Suprapubic skin (tissue), 4 donors: ENCODE data around the gene RIN1. TPM values are rescaled to one million over a fixed set of nuclear protein-coding genes. Genes with fewer than 3 reads are reported as not detected.
A peak's percentile ranks its signal among the peaks of the same experiment; 100 is the strongest.

Experiments used
- DNase-seq, 2 donors: peaks; one replicate each; pipeline ENCODE4 v3.0.0-alpha.2; 2019; ENCODE audit warnings: low spot score in 2 of 2
- H3K27ac ChIP-seq: fragments of 200-600 bp; sonication (generic); one replicate; pipeline ENCODE4 v1.5.1; 2019
- H3K27me3 ChIP-seq: fragments of 200-600 bp; sonication (generic); one replicate; pipeline ENCODE4 v1.5.1; 2019
- H3K36me3 ChIP-seq: fragments of 200-600 bp; sonication (generic); one replicate; pipeline ENCODE4 v1.5.1; 2019
- H3K4me1 ChIP-seq: fragments of 200-600 bp; sonication (generic); one replicate; pipeline ENCODE4 v1.5.1; 2019
- H3K4me3 ChIP-seq: fragments of 200-600 bp; sonication (generic); one replicate; pipeline ENCODE4 v1.5.1; 2019; ENCODE audit warnings: mild to moderate bottlenecking
- H3K9me3 ChIP-seq: fragments of 200-600 bp; sonication (generic); one replicate; pipeline ENCODE4 v1.5.1; 2019
- CTCF ChIP-seq, 2 donors: fragments of 200-600 bp in 1 of 2; fragments of 450-650 bp in 1 of 2; sonication (generic) in 1 of 2; IDR thresholded peaks; one replicate each; pipeline ENCODE4 v1.5.1; 2016 to 2019; ENCODE audit warnings: antibody characterized with exemption in 2 of 2, mild to moderate bottlenecking in 1 of 2, moderate library complexity in 1 of 2
- EP300 ChIP-seq: sonication (generic); formaldehyde crosslinking; IDR thresholded peaks from one replicate; pipeline ENCODE4 v1.6.1; 2017; ENCODE audit warnings: antibody characterized with exemption
- POLR2A ChIP-seq, 2 donors: fragments of 450-650 bp; IDR thresholded peaks; one replicate each; pipeline ENCODE4 v1.6.1; 2017; ENCODE audit warnings: antibody characterized with exemption in 2 of 2, mild to moderate bottlenecking in 2 of 2, moderate library complexity in 2 of 2
- POLR2AphosphoS5 ChIP-seq, 3 donors: sonication (generic); formaldehyde crosslinking; IDR thresholded peaks; one replicate each; pipeline ENCODE4 v1.6.1; 2017; ENCODE audit warnings: antibody characterized with exemption in 3 of 3
- WGBS: methylation state at CpG from one replicate; pipeline ENCODE4 v1.1.5; 2018; 5-methylcytosine and 5-hydroxymethylcytosine counted together
- total RNA-seq, 4 donors: library from RNA; depleted of rRNA; stranded (reverse); fragments of >200 nt; gene quantifications; one replicate each; pipeline ENCODE4 v1.1.0, GENCODE V29; 2016

RIN1 gene
- total RNA-seq, 4 donors from 2014 or later: 40.3 to 73.6 (median 60.3) TPM

- Histone ChIP-seq H3K9me3 (no peaks in the 10 kb centered on the region), H3K4me1 (peaks cover 34% of the 10 kb centered on the region), H3K27me3 (peaks cover 32% of the 10 kb centered on the region), H3K36me3 (peaks cover 10% of the 10 kb centered on the region), H3K27ac (peak within 1 kb of the TSS; percentile 77), H3K4me3 (peak within 1 kb of the TSS; percentile 61)
- peak; percentile 99 for DNase-seq
- 0% methylated on average over 19 of the region's 87 CpGs for WGBS
- TF ChIP-seq EP300 (no peak), POLR2A (IDR thresholded peaks at IDR 0.05) (peak; percentile 35 to 87), POLR2AphosphoS5 (IDR thresholded peaks at IDR 0.05) (peak in 2 of 3 donors; percentile 48 to 70)
These were observed 47.3 kb downstream of the RIN1 start, which contains the start of gene YIF1A for GRCh38 chr11:66288671-66289547. YIF1A (minus strand) TSS chr11:66289143; CDS start chr11:66288985, 158 bp downstream.

DNA sequence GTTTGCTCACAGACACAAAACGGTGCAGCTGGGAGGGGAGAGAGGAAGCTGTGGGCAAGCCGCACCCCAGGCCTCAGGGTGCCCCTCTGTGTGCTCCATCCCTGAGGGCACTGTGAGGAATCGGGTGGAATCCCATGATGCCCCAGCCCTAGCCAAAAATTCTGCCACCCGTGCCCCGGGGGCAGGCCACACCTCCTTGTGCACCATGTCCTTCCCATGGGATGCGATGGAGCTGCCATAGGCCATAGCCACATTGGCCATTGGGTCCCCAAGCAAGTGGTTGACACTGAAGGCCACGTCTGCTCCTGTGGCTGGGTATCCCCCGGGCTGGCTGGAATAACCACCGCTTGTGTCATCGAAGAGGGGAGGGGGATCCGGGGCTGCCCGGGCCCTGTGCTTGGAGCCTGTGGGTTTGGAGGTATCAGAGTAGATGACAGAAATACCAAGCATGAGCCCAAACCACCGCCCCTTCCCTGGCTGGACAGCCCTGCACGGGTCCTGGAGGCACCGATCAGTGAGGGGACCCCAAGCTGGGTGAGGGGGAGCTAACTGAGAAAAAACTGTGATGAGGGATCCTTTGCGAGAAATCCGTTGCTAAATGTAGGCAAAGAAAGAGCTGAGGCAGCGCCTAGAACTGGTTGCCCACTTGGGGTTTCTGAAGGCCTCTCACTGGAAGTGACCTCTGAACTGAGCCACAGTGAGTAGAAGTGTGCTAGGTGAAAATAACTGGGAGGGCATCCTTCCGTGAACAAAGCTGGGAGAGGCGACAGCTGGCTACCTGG lies 48.2 kb downstream of the RIN1 start:
- Histone ChIP-seq H3K36me3 (peaks cover 10% of the 10 kb centered on the region), H3K4me1 (peaks cover 34% of the 10 kb centered on the region), H3K4me3 (peak overlapping the region; percentile 61), H3K9me3 (no peaks in the 10 kb centered on the region), H3K27me3 (peaks cover 23% of the 10 kb centered on the region), H3K27ac (peak overlapping the region; percentile 77)
- 32% methylated on average over 13 of the region's 20 CpGs for WGBS
- no peak for TF ChIP-seq EP300
- no peak for TF ChIP-seq POLR2AphosphoS5 (IDR thresholded peaks at IDR 0.05)
- no peak for TF ChIP-seq CTCF (IDR thresholded peaks at IDR 0.05)
- TF ChIP-seq POLR2A (IDR thresholded peaks at IDR 0.05): no peak
- DNase-seq: peak in 1 of 2 donors; percentile 70

- Histone ChIP-seq H3K27me3 (peaks cover 16% of the 10 kb centered on the region), H3K27ac (no peak overlapping the region), H3K36me3 (peaks cover 10% of the 10 kb centered on the region), H3K4me3 (peak overlapping the region; percentile 61), H3K4me1 (peaks cover 40% of the 10 kb centered on the region), H3K9me3 (no peaks in the 10 kb centered on the region)
- 70% methylated on average over 9 of the region's 10 CpGs for WGBS
- TF ChIP-seq CTCF (IDR thresholded peaks at IDR 0.05) (no peak), POLR2AphosphoS5 (IDR thresholded peaks at IDR 0.05) (no peak), POLR2A (IDR thresholded peaks at IDR 0.05) (no peak), EP300 (no peak)
- peak in 1 of 2 donors; percentile 64 for DNase-seq
These were observed 48.9 kb downstream of the RIN1 start for GRCh38 chr11:66287211-66287888.

DNA sequence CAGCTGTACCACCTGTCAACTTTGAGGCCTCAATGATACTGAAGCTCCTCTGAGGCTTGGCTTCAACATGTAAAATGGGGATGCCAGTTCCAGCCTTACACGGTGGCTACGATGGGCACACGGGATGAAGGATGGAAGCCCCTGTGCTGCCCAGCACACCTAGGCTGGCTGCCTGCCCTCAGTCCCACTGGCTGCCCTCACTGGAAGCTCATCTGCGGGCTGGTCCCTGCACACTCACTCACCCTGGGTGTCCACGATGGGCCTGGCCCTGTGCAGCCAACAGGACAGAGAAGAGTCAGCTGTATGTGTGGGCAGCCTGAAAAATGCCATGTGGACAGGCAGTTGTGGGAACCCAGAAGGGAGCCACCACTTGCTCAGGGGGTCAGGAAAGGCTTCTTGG lies 49.5 kb downstream of the RIN1 start:
- Histone ChIP-seq H3K27me3 (peaks cover 10% of the 10 kb centered on the region), H3K9me3 (no peaks in the 10 kb centered on the region), H3K36me3 (peaks cover 10% of the 10 kb centered on the region), H3K27ac (no peak overlapping the region), H3K4me3 (no peak overlapping the region), H3K4me1 (peaks cover 38% of the 10 kb centered on the region)
- TF ChIP-seq CTCF (IDR thresholded peaks at IDR 0.05) (no peak), POLR2AphosphoS5 (IDR thresholded peaks at IDR 0.05) (no peak), POLR2A (IDR thresholded peaks at IDR 0.05) (no peak), EP300 (no peak)
- WGBS: 80% methylated on average over 4 of the region's 5 CpGs
- no peak for DNase-seq

- Histone ChIP-seq H3K27me3 (no peaks in the 10 kb centered on the region), H3K36me3 (peaks cover 10% of the 10 kb centered on the region), H3K9me3 (no peaks in the 10 kb centered on the region), H3K4me3 (no peak overlapping the region), H3K27ac (no peak overlapping the region), H3K4me1 (peaks cover 35% of the 10 kb centered on the region)
- DNase-seq: no peak
- 81% methylated on average over 10 of the region's 13 CpGs for WGBS
- no peak for TF ChIP-seq CTCF (IDR thresholded peaks at IDR 0.05)
- TF ChIP-seq POLR2AphosphoS5 (IDR thresholded peaks at IDR 0.05): no peak
- no peak for TF ChIP-seq POLR2A (IDR thresholded peaks at IDR 0.05)
- no peak for TF ChIP-seq EP300
These were observed 50.8 kb downstream of the RIN1 start for GRCh38 chr11:66285250-66285947.
